H9 (cell line): ENCODE measurements around the gene GRK4. TPM values are rescaled to one million over a fixed set of nuclear protein-coding genes. Genes with fewer than 3 reads are reported as not detected.

Source experiments
- DNase-seq: peaks from one replicate; pipeline ENCODE4 v3.0.0-alpha.2; 2017
- H2AFZ ChIP-seq: one replicate; pipeline ENCODE4 v1.6.1; 2013; ENCODE audit warnings: mild to moderate bottlenecking, low read length, control low read depth, moderate library complexity
- H2AK5ac ChIP-seq: 2 replicates; pipeline ENCODE4 v1.6.1; 2013; ENCODE audit warnings: low read length, control low read depth, mixed read lengths; ENCODE audit not compliant: insufficient read length
- H2BK120ac ChIP-seq: one replicate; pipeline ENCODE4 v1.6.1; 2013; ENCODE audit warnings: low read depth, mild to moderate bottlenecking, low read length, control low read depth, inconsistent platforms; ENCODE audit not compliant: poor library complexity, severe bottlenecking
- H2BK12ac ChIP-seq: 2 replicates; pipeline ENCODE4 v1.6.1; 2013; ENCODE audit warnings: low read length, control low read depth, mixed read lengths, low read depth; ENCODE audit not compliant: insufficient read length
- H2BK15ac ChIP-seq: 2 replicates; pipeline ENCODE4 v1.6.1; 2013; ENCODE audit warnings: low read depth, low read length, control low read depth
- H2BK20ac ChIP-seq: one replicate; pipeline ENCODE4 v1.6.1; 2013; ENCODE audit warnings: low read depth, mild to moderate bottlenecking, low read length, control low read depth, inconsistent platforms; ENCODE audit not compliant: poor library complexity, severe bottlenecking
- H2BK5ac ChIP-seq: 2 replicates; pipeline ENCODE4 v1.6.1; 2013; ENCODE audit warnings: low read length, control low read depth, mixed read lengths; ENCODE audit not compliant: insufficient read length
- H3K14ac ChIP-seq: 2 replicates; pipeline ENCODE4 v1.6.1; 2013; ENCODE audit warnings: low read length, control low read depth; ENCODE audit not compliant: insufficient read depth
- H3K18ac ChIP-seq: 2 replicates; pipeline ENCODE4 v1.6.1; 2013; ENCODE audit warnings: low read depth, mild to moderate bottlenecking, mixed read lengths, low read length, control low read depth; ENCODE audit not compliant: insufficient read length
- H3K23ac ChIP-seq: 2 replicates; pipeline ENCODE4 v1.6.1; 2013; ENCODE audit warnings: low read length, control low read depth, mixed read lengths, low read depth; ENCODE audit not compliant: insufficient read length
- H3K23me2 ChIP-seq: 2 replicates; pipeline ENCODE4 v1.6.1; 2013; ENCODE audit warnings: low read depth, mild to moderate bottlenecking, mixed read lengths, low read length, control low read depth; ENCODE audit not compliant: insufficient read length, poor library complexity, severe bottlenecking
- H3K27ac ChIP-seq: 2 replicates; pipeline ENCODE4 v1.5.1; 2013; ENCODE audit warnings: low read length, control low read depth, mixed read lengths, low read depth; ENCODE audit not compliant: insufficient read length
- H3K27me3 ChIP-seq: 2 replicates; pipeline ENCODE4 v1.6.1; 2013; ENCODE audit warnings: low read length, control low read depth, inconsistent platforms; ENCODE audit not compliant: insufficient read depth
- H3K4ac ChIP-seq: 2 replicates; pipeline ENCODE4 v1.6.1; 2013; ENCODE audit warnings: low read depth, mild to moderate bottlenecking, control low read depth, inconsistent platforms, low read length, moderate library complexity
- H3K4me1 ChIP-seq: 2 replicates; pipeline ENCODE4 v1.6.1; 2013; ENCODE audit warnings: low read length, control low read depth, inconsistent platforms; ENCODE audit not compliant: insufficient read depth
- H3K4me2 ChIP-seq: 2 replicates; pipeline ENCODE4 v1.6.1; 2013; ENCODE audit warnings: low read length, control low read depth, mixed read lengths; ENCODE audit not compliant: insufficient read length, insufficient read depth
- H3K56ac ChIP-seq: 2 replicates; pipeline ENCODE4 v1.6.1; 2013; ENCODE audit warnings: low read depth, mild to moderate bottlenecking, mixed read lengths, low read length, control low read depth; ENCODE audit not compliant: insufficient read length
- H3K79me1 ChIP-seq: 2 replicates; pipeline ENCODE4 v1.6.1; 2013; ENCODE audit warnings: low read depth, mild to moderate bottlenecking, moderate library complexity, low read length, control low read depth, inconsistent platforms; ENCODE audit not compliant: insufficient read depth, poor library complexity, severe bottlenecking
- H3K79me2 ChIP-seq: 2 replicates; pipeline ENCODE4 v1.6.1; 2013; ENCODE audit warnings: low read length, control low read depth, inconsistent platforms; ENCODE audit not compliant: insufficient read depth
- H3K9ac ChIP-seq: 2 replicates; pipeline ENCODE4 v1.6.1; 2013; ENCODE audit warnings: low read length, control low read depth, mixed read lengths; ENCODE audit not compliant: insufficient read length; ENCODE audit errors: extremely low read depth
- H3K9me3 ChIP-seq: one replicate; pipeline ENCODE4 v1.6.1; 2013; ENCODE audit warnings: low read depth, low read length, inconsistent platforms; ENCODE audit not compliant: control insufficient read depth
- H3T11ph ChIP-seq: one replicate; pipeline ENCODE4 v1.6.1; 2013; ENCODE audit warnings: mild to moderate bottlenecking, low read length, control low read depth, inconsistent platforms
- H4K20me1 ChIP-seq: one replicate; pipeline ENCODE4 v1.6.1; 2013; ENCODE audit not compliant: control insufficient read depth, insufficient read length, insufficient read depth
- H4K5ac ChIP-seq: 2 replicates; pipeline ENCODE4 v1.6.1; 2013; ENCODE audit warnings: low read depth, mild to moderate bottlenecking, mixed read lengths, low read length, control low read depth; ENCODE audit not compliant: insufficient read length
- H4K8ac ChIP-seq: replicated peaks from 2 replicates; pipeline ENCODE4 v1.6.1; 2013; ENCODE audit warnings: low read length, control low read depth, mixed read lengths, low read depth; ENCODE audit not compliant: insufficient read length
- H4K91ac ChIP-seq: 2 replicates; pipeline ENCODE4 v1.6.1; 2013; ENCODE audit warnings: low read depth, mild to moderate bottlenecking, moderate library complexity, mixed read lengths, low read length, control low read depth; ENCODE audit not compliant: insufficient read length
- H3K27ac Mint-ChIP-seq, 3 experiments: 2 replicates in 2 of 3; 3 replicates in 1 of 3; pipeline ENCODE4 v1.8.0; 2020 to 2021; ENCODE audit warnings: mixed read lengths in 3 of 3, mild to moderate bottlenecking in 1 of 3, moderate library complexity in 1 of 3
- H3K27me3 Mint-ChIP-seq: 2 replicates; pipeline ENCODE4 v1.8.0; 2021; ENCODE audit warnings: low read depth, mild to moderate bottlenecking, moderate library complexity, mixed read lengths
- H3K36me3 Mint-ChIP-seq, 3 experiments: 2 replicates in 2 of 3; 3 replicates in 1 of 3; pipeline ENCODE4 v1.8.0; 2020 to 2021; ENCODE audit warnings: low read depth in 3 of 3, mixed read lengths in 3 of 3; ENCODE audit not compliant: insufficient read depth in 1 of 3
- H3K4me1 Mint-ChIP-seq, 2 experiments: 2 replicates each; pipeline ENCODE4 v1.8.0; 2020; ENCODE audit warnings: mixed read lengths in 2 of 2
- H3K4me3 Mint-ChIP-seq, 2 experiments: 2 replicates in 1 of 2; 3 replicates in 1 of 2; pipeline ENCODE4 v1.8.0; 2020 to 2021; ENCODE audit warnings: mild to moderate bottlenecking in 2 of 2, mixed read lengths in 2 of 2, moderate library complexity in 1 of 2
- H3K9me3 Mint-ChIP-seq, 2 experiments: 2 replicates in 1 of 2; 3 replicates in 1 of 2; pipeline ENCODE4 v1.8.0; 2020; ENCODE audit warnings: mild to moderate bottlenecking in 2 of 2, mixed read lengths in 2 of 2, moderate library complexity in 1 of 2
- CTCF ChIP-seq: fragments of 200-600 bp; sonication (generic); conservative IDR thresholded peaks from 3 replicates; pipeline ENCODE4 v1.8.0; 2021; ENCODE audit warnings: antibody characterized with exemption, mild to moderate bottlenecking
- WGBS: extraction: QIAGEN DNeasy Blood & Tissue Kit; methylation state at CpG from one replicate; pipeline ENCODE4 v1.1.7; 2013; ENCODE audit warnings: missing lambda C conversion rate, low lambda C conversion rate, mixed read lengths; ENCODE audit not compliant: insufficient read length; ENCODE audit errors: extremely low coverage; 5-methylcytosine and 5-hydroxymethylcytosine counted together
- total RNA-seq: library from RNA; stranded (reverse); gene quantifications from 2 replicates; pipeline ENCODE4 v1.2.1, GENCODE V29; 2021

The GRK4 gene
- total RNA-seq, 1 experiment from 2014 or later, result 4.8 TPM

GRCh38 chr4:2923141-2923551, 40.2 kb upstream of the GRK4 start:
- Histone ChIP-seq H3K23me2 (no peaks in the 10 kb centered on the region), H3K18ac (no peak overlapping the region), H3K14ac (no peak overlapping the region), H3K79me1 (no peaks in the 10 kb centered on the region), H4K20me1 (peaks cover 2% of the 10 kb centered on the region), H2AFZ (no peak overlapping the region), H3K4me2 (no peak overlapping the region), H2BK120ac (no peak overlapping the region), H3K23ac (no peak overlapping the region), H2BK15ac (no peak overlapping the region), H4K8ac (no peak overlapping the region), H3K27me3 (no peaks in the 10 kb centered on the region), H3K9me3 (no peaks in the 10 kb centered on the region), H3K56ac (no peak overlapping the region), H2BK20ac (no peak overlapping the region), H3K4ac (no peak overlapping the region), H3K27ac (peak overlapping the region; percentile 59), H3K79me2 (no peaks in the 10 kb centered on the region), H2BK12ac (no peak overlapping the region), H4K5ac (no peak overlapping the region), H2BK5ac (no peak overlapping the region), H3K9ac (no peak overlapping the region), H3T11ph (no peak overlapping the region), H4K91ac (no peak overlapping the region), H3K4me1 (peaks cover 6% of the 10 kb centered on the region; the same call in 1 of the 2 replicates), H2AK5ac (no peak overlapping the region)
- peaks cover 25 to 39% of the 10 kb centered on the region in 2 experiments for H3K9me3 Mint-ChIP-seq
- H3K4me3 Mint-ChIP-seq, result peak overlapping the region; percentile 19 to 44; a peak in 3 of 5 replicates
- H3K27me3 Mint-ChIP-seq, result no peaks in the 10 kb centered on the region
- DNase-seq, result no peak
- WGBS, result no CpG with 5 or more reads among the region's 10 CpGs
- peak overlapping the region; percentile 92 to 94 (median 93) for H3K27ac Mint-ChIP-seq
- peaks cover 74 to 86% (median 83%) of the 10 kb centered on the region in 3 experiments for H3K36me3 Mint-ChIP-seq
- TF ChIP-seq CTCF, result no peak
- H3K4me1 Mint-ChIP-seq, result peaks cover 32 to 35% of the 10 kb centered on the region in 2 experiments
